ENCODE measurements around the gene ACADVL.

DNA sequence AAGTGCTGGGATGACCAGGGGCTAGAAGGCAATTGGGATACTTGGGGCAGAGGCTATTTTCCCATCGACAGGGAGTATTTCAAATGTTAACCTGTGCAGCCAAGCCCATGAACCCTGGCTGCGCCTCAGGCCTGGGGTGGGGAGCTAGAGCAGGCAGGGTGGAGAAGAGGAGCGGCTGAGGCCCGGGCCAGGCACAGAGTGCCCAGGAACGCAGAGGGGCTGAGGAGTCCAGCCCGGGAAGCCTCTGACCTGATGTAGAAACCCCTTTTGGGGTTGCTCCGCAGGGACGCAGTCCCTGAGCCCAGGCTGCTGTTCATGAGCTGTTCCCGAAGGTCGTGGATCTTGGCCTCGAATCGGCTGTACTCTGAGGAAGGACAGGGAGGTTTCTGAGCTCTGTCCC lies 23.8 kb upstream of the ACADVL start:
- TF ChIP-seq, protein P1, sequence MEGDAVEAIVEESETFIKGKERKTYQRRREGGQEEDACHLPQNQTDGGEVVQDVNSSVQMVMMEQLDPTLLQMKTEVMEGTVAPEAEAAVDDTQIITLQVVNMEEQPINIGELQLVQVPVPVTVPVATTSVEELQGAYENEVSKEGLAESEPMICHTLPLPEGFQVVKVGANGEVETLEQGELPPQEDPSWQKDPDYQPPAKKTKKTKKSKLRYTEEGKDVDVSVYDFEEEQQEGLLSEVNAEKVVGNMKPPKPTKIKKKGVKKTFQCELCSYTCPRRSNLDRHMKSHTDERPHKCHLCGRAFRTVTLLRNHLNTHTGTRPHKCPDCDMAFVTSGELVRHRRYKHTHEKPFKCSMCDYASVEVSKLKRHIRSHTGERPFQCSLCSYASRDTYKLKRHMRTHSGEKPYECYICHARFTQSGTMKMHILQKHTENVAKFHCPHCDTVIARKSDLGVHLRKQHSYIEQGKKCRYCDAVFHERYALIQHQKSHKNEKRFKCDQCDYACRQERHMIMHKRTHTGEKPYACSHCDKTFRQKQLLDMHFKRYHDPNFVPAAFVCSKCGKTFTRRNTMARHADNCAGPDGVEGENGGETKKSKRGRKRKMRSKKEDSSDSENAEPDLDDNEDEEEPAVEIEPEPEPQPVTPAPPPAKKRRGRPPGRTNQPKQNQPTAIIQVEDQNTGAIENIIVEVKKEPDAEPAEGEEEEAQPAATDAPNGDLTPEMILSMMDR (IDR thresholded peaks at IDR 0.05), result no peak
- TF ChIP-seq POLR2A (IDR thresholded peaks at IDR 0.05), result no peak

Measured in esophagus squamous epithelium (tissue), 4 donors.